IMR-90 (cell line): ENCODE data around the gene SIAH1. TPM values are rescaled to one million over a fixed set of nuclear protein-coding genes. Genes with fewer than 3 reads are reported as not detected.

Source experiments
- ATAC-seq: fragments of 200-7000 bp; cut with Tn5 transposase; 2 replicates; pipeline ENCODE4 v1.9.1; 2020; ENCODE audit warnings: low read depth, mild to moderate bottlenecking, moderate library complexity
- BruUV-seq: library from RNA; stranded (reverse); fragments of 400-500 nt; replicated peaks from 2 replicates; lab custom pipeline; 2021; lab: Mats Ljungman, UMichigan
- CTCF ChIA-PET: fragments of 300-600 bp; formaldehyde crosslinking; extraction: SDS; loops from one replicate; lab custom pipeline; 2021; ENCODE audit warnings: antibody characterized with exemption; lab: Yijun Ruan, JAX
- POLR2A ChIA-PET: fragments of 300-600 bp; sonication (Branson Sonifier 250); formaldehyde crosslinking; loops from one replicate; lab custom pipeline; 2022; ENCODE audit warnings: antibody characterized with exemption; ENCODE audit not compliant: unreplicated experiment; lab: Charles Lee
- DNase-seq: peaks from one replicate; pipeline ENCODE4 v3.0.0; 2013
- H2AFZ ChIP-seq: replicated peaks from 2 replicates; pipeline ENCODE3; 2013; ENCODE audit warnings: low read length, mild to moderate bottlenecking; ENCODE audit not compliant: poor library complexity
- H2AK5ac ChIP-seq: 2 replicates; pipeline ENCODE4 v1.6.1; 2013; ENCODE audit warnings: low read depth, low read length, inconsistent platforms
- H2AK9ac ChIP-seq: replicated peaks from 2 replicates; pipeline ENCODE3; 2013; ENCODE audit warnings: mild to moderate bottlenecking, low read depth, low read length, moderate library complexity; ENCODE audit not compliant: poor library complexity
- H2BK120ac ChIP-seq: 2 replicates; pipeline ENCODE4 v1.6.1; 2013; ENCODE audit warnings: low read depth, low read length, inconsistent platforms
- H2BK15ac ChIP-seq: 3 replicates; pipeline ENCODE4 v1.6.1; 2013; ENCODE audit warnings: low read depth, low read length, inconsistent platforms
- H2BK20ac ChIP-seq: 2 replicates; pipeline ENCODE4 v1.6.1; 2013; ENCODE audit warnings: low read depth, mild to moderate bottlenecking, inconsistent platforms, low read length, moderate library complexity
- H2BK5ac ChIP-seq: 2 replicates; pipeline ENCODE4 v1.6.1; 2013; ENCODE audit warnings: mild to moderate bottlenecking, low read depth, low read length, inconsistent platforms; ENCODE audit not compliant: poor library complexity, severe bottlenecking
- H3K14ac ChIP-seq: replicated peaks from 2 replicates; pipeline ENCODE4 v1.6.1; 2013; ENCODE audit warnings: low read depth, low read length, inconsistent platforms
- H3K18ac ChIP-seq: 2 replicates; pipeline ENCODE4 v1.6.1; 2013; ENCODE audit warnings: low read depth, low read length, control low read depth
- H3K23ac ChIP-seq: 2 replicates; pipeline ENCODE4 v1.6.1; 2013; ENCODE audit warnings: low read depth, low read length, inconsistent platforms
- H3K27ac ChIP-seq: 2 replicates; pipeline ENCODE4 v1.5.1; 2013; ENCODE audit warnings: mild to moderate bottlenecking, control low read depth, low read length; ENCODE audit not compliant: insufficient read depth
- H3K27me3 ChIP-seq: 2 replicates; pipeline ENCODE4 v1.6.1; 2013; ENCODE audit warnings: low read length; ENCODE audit not compliant: control insufficient read depth, insufficient read depth
- H3K36me3 ChIP-seq: 2 replicates; pipeline ENCODE4 v1.6.1; 2013; ENCODE audit warnings: low read length, mixed read lengths; ENCODE audit not compliant: control insufficient read depth, insufficient read depth
- H3K4ac ChIP-seq: 2 replicates; pipeline ENCODE4 v1.6.1; 2013; ENCODE audit warnings: low read depth, low read length, inconsistent platforms
- H3K4me1 ChIP-seq: 2 replicates; pipeline ENCODE4 v1.6.1; 2013; ENCODE audit warnings: low read length, mixed read lengths; ENCODE audit not compliant: control insufficient read depth, insufficient read depth
- H3K4me2 ChIP-seq: 2 replicates; pipeline ENCODE4 v1.6.1; 2013; ENCODE audit warnings: low read depth, mild to moderate bottlenecking, control low read depth, low read length, moderate library complexity
- H3K4me3 ChIP-seq: 2 replicates; pipeline ENCODE4 v1.5.1; 2013; ENCODE audit warnings: low read depth, mild to moderate bottlenecking, control low read depth, low read length, moderate library complexity; ENCODE audit not compliant: insufficient read depth
- H3K56ac ChIP-seq: 2 replicates; pipeline ENCODE4 v1.6.1; 2013; ENCODE audit warnings: low read length, inconsistent platforms; ENCODE audit not compliant: insufficient read depth; ENCODE audit errors: extremely low read depth
- H3K79me1 ChIP-seq, 2 experiments: 2 replicates each; pipeline ENCODE4 v1.6.1; 2013; ENCODE audit warnings: low read length in 2 of 2, inconsistent platforms in 1 of 2, low read depth in 1 of 2
- H3K9ac ChIP-seq: 2 replicates; pipeline ENCODE4 v1.6.1; 2013; ENCODE audit warnings: low read depth, low read length, control low read depth
- H3K9me1 ChIP-seq: 2 replicates; pipeline ENCODE4 v1.6.1; 2013; ENCODE audit warnings: low read length, inconsistent platforms; ENCODE audit not compliant: insufficient read depth
- H3K9me3 ChIP-seq: 2 replicates; pipeline ENCODE4 v1.6.1; 2013; ENCODE audit warnings: low read length; ENCODE audit not compliant: control insufficient read depth, insufficient read depth
- H4K20me1 ChIP-seq: 2 replicates; pipeline ENCODE4 v1.6.1; 2013; ENCODE audit warnings: low read length, inconsistent platforms; ENCODE audit not compliant: insufficient read depth
- H4K5ac ChIP-seq: 2 replicates; pipeline ENCODE4 v1.6.1; 2013; ENCODE audit warnings: mild to moderate bottlenecking, low read depth, low read length, control low read depth
- H4K8ac ChIP-seq, 2 experiments: 2 replicates each; pipeline ENCODE4 v1.6.1; 2013; ENCODE audit warnings: low read depth in 2 of 2, low read length in 2 of 2, control low read depth in 1 of 2, inconsistent platforms in 1 of 2
- H4K91ac ChIP-seq: 2 replicates; pipeline ENCODE4 v1.6.1; 2013; ENCODE audit warnings: low read depth, low read length, inconsistent platforms; ENCODE audit not compliant: insufficient read depth
- BHLHE40 ChIP-seq: fragments of 150-350 bp; IDR thresholded peaks from 2 replicates; pipeline ENCODE4 v1.6.1; 2016; ENCODE audit warnings: mild to moderate bottlenecking, low read depth, low read length
- CHD1 ChIP-seq: IDR thresholded peaks from 2 replicates; pipeline ENCODE4 v1.6.1; 2012; ENCODE audit warnings: low read depth, low read length, improper control_type of control experiment
- ELK1 ChIP-seq: fragments of 150-350 bp; IDR thresholded peaks from 2 replicates; pipeline ENCODE4 v1.6.1; 2016; ENCODE audit warnings: low read depth, mild to moderate bottlenecking, low read length, moderate library complexity, borderline replicate concordance
- FOS ChIP-seq: fragments of 150-350 bp; IDR thresholded peaks from 2 replicates; pipeline ENCODE4 v1.6.1; 2016; ENCODE audit warnings: low read depth, low read length
- MAZ ChIP-seq: IDR thresholded peaks from 2 replicates; pipeline ENCODE4 v1.6.1; 2012; ENCODE audit warnings: low read depth, mild to moderate bottlenecking, low read length, improper control_type of control experiment, moderate library complexity, borderline replicate concordance
- MXI1 ChIP-seq: IDR thresholded peaks from 2 replicates; pipeline ENCODE4 v1.6.1; 2012; ENCODE audit warnings: low read depth, mild to moderate bottlenecking, low read length, moderate library complexity, borderline replicate concordance
- NFE2L2 ChIP-seq: fragments of 150-350 bp; IDR thresholded peaks from 2 replicates; pipeline ENCODE4 v1.6.1; 2016; ENCODE audit warnings: low read depth, mild to moderate bottlenecking, low read length
- POLR2A ChIP-seq: IDR thresholded peaks from 2 replicates; pipeline ENCODE4 v1.6.1; 2012; ENCODE audit warnings: mild to moderate bottlenecking, low read depth, low read length
- RAD21 ChIP-seq: IDR thresholded peaks from 2 replicates; pipeline ENCODE4 v1.6.1; 2012; ENCODE audit warnings: low read length, improper control_type of control experiment
- RCOR1 ChIP-seq: IDR thresholded peaks from 2 replicates; pipeline ENCODE4 v1.6.1; 2012; ENCODE audit warnings: mild to moderate bottlenecking, low read length, improper control_type of control experiment; ENCODE audit not compliant: insufficient replicate concordance
- RFX5 ChIP-seq: IDR thresholded peaks from 2 replicates; pipeline ENCODE4 v1.8.0; 2012; ENCODE audit warnings: low read depth, mild to moderate bottlenecking, low read length, moderate library complexity
- USF2 ChIP-seq: fragments of 150-350 bp; IDR thresholded peaks from 2 replicates; pipeline ENCODE4 v1.6.1; 2017; ENCODE audit warnings: mild to moderate bottlenecking, antibody characterized with exemption, low read length, low read depth
- WGBS, 2 experiments: methylation state at CpG; one replicate each; pipeline versions ENCODE4 v1.1.5 to v1.1.7; 2013; ENCODE audit warnings: missing lambda C conversion rate in 2 of 2; ENCODE audit not compliant: insufficient read length in 1 of 2; ENCODE audit errors: extremely low coverage in 2 of 2; 5-methylcytosine and 5-hydroxymethylcytosine counted together
- dilution Hi-C: fragments of 300-500 bp; cut with HindIII; formaldehyde crosslinking; loops from one replicate; pipeline ENCODE4 v1.14.3; 2018; ENCODE audit warnings: low sequenced_read_pairs; ENCODE audit not compliant: unreplicated experiment
- in situ Hi-C: fragments of 300-500 bp; cut with MboI; formaldehyde crosslinking; loops from 3 replicates; pipeline ENCODE4 v1.14.3; 2019; ENCODE audit warnings: low sequenced_read_pairs, inconsistent platforms, mixed read lengths
- intact Hi-C: fragments of 100-400 bp; cut with micrococcal nuclease; formaldehyde crosslinking; loops from 2 replicates; pipeline ENCODE4 v1.10.0; 2022
- polyA plus RNA-seq, 3 experiments: library from polyadenylated mRNA; depleted of rRNA; stranded (reverse); fragments of >200 nt; gene quantifications; 2 replicates each; pipeline ENCODE4 v1.2.3, GENCODE V29; 2012; ENCODE audit warnings: low replicate concordance in 1 of 3
- total RNA-seq: library from RNA; depleted of rRNA; stranded (reverse); fragments of >200 nt; gene quantifications from 2 replicates; pipeline ENCODE4 v1.2.3, GENCODE V29; 2012
- TF ChIP-seq, protein P1 (sequence below): conservative IDR thresholded peaks from 2 replicates; pipeline ENCODE4 v1.5.1; 2012; ENCODE audit warnings: mild to moderate bottlenecking, low read depth, low read length, improper control_type of control experiment

Gene SIAH1
- total and polyA plus RNA-seq, 2 of the 4 experiments (the other 2 are of a cell fraction): 10.3 to 17.7 TPM

GRCh38 chr16:48330841-48331192 is 54.4 kb downstream of the SIAH1 start:
- Histone ChIP-seq H2BK120ac (no peak overlapping the region), H4K5ac (no peak overlapping the region), H3K9me1 (peaks cover 4% of the 10 kb centered on the region; the same call in 1 of the 2 replicates), H2BK15ac (no peak overlapping the region), H2AFZ (no peak overlapping the region), H4K91ac (no peak overlapping the region), H3K4me2 (no peak overlapping the region), H3K18ac (no peak overlapping the region), H2AK5ac (no peak overlapping the region), H3K14ac (no peak overlapping the region), H2BK5ac (no peak overlapping the region), H3K4ac (no peak overlapping the region), H4K8ac (no peak overlapping the region), H3K23ac (no peak overlapping the region), H3K9ac (no peak overlapping the region), H3K4me1 (peaks cover 10% of the 10 kb centered on the region), H2AK9ac (no peak overlapping the region), H3K36me3 (peaks cover 8% of the 10 kb centered on the region), H3K27ac (no peak overlapping the region), H3K27me3 (no peaks in the 10 kb centered on the region), H3K56ac (no peak overlapping the region), H3K9me3 (no peaks in the 10 kb centered on the region), H3K79me1 (peaks cover 23 to 33% of the 10 kb centered on the region in 2 experiments), H2BK20ac (no peak overlapping the region), H4K20me1 (no peaks in the 10 kb centered on the region), H3K4me3 (no peak overlapping the region)
- DNase-seq: no peak
- CTCF ChIA-PET: no interaction called here
- BruUV-seq: no TSS peak
- in situ Hi-C loops: no loop called here
- ATAC-seq: no peak
- no peak for TF ChIP-seq BHLHE40
- TF ChIP-seq NFE2L2: no peak
- no peak for TF ChIP-seq USF2
- TF ChIP-seq RCOR1: no peak
- TF ChIP-seq MAZ: no peak
- TF ChIP-seq RAD21: no peak
- TF ChIP-seq POLR2A: no peak
- TF ChIP-seq MXI1: no peak
- TF ChIP-seq CHD1: no peak
- TF ChIP-seq RFX5: no peak
- TF ChIP-seq, protein P1, sequence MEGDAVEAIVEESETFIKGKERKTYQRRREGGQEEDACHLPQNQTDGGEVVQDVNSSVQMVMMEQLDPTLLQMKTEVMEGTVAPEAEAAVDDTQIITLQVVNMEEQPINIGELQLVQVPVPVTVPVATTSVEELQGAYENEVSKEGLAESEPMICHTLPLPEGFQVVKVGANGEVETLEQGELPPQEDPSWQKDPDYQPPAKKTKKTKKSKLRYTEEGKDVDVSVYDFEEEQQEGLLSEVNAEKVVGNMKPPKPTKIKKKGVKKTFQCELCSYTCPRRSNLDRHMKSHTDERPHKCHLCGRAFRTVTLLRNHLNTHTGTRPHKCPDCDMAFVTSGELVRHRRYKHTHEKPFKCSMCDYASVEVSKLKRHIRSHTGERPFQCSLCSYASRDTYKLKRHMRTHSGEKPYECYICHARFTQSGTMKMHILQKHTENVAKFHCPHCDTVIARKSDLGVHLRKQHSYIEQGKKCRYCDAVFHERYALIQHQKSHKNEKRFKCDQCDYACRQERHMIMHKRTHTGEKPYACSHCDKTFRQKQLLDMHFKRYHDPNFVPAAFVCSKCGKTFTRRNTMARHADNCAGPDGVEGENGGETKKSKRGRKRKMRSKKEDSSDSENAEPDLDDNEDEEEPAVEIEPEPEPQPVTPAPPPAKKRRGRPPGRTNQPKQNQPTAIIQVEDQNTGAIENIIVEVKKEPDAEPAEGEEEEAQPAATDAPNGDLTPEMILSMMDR: no peak
- no peak for TF ChIP-seq ELK1
- no peak for TF ChIP-seq FOS
- intact Hi-C loops: no loop called here
- WGBS, 2 experiments: no CpG with 5 or more reads among the region's 3 CpGs
- POLR2A ChIA-PET: no interaction called here
- dilution Hi-C loops: no loop called here
